HG02885 (cell line): ENCODE results near the gene DCTN4.
"Not testable (repeated sequence)": the region's sequence is repeated elsewhere in the genome, so short reads cannot be mapped to it uniquely, and the experiment has no call there.

ENCODE experiments used
- ATAC-seq: cut with Tn5 transposase; IDR thresholded peaks from one replicate; pipeline ENCODE4 v1.9.1; 2021; ENCODE audit warnings: mild to moderate bottlenecking; ENCODE audit not compliant: unreplicated experiment, poor library complexity

The DCTN4 gene

DNA sequence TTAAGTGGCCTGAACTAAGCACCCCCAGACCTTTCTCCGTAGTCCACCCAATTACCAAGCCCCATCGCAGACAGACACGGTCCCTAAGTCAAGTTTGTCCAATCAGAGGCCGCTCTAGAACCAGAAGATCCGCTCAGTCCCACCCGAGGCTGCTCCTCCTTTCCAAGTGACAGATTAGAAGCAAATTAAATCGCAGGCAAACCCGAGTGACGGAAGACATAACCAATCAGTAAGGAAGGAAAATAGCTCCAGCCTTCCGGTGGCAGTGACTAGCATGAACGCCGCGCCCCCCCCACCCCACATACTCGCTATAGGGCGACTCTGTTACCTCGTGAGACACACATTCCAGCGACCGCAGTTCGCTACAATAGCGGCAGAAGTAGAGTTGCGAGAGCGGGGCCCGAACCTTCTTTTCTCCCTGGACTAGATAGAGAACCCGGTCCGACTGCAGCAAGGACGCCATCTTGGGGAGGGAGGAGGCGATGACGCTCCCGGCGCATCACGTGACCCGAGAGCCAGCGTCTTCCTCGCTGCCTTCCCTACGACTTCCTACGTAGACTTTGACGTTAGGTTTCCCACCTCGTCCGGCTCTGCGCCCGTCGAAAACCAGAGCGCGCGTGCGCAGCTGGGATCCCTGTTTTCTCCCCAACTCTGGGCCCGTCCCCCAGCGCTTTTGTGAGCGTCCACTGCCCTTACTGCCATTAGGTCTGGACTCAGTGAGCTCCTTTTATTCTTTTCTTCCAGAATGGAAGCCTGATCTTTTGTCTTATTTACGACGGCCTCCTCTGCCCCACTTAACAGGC, at the start of gene DCTN4:
Gene DCTN4 (minus strand): TSS at position 487 of the 803 bp plus-strand sequence. CDS start 24 bp downstream, at position 463.
- peak; percentile 97 for ATAC-seq

DNA sequence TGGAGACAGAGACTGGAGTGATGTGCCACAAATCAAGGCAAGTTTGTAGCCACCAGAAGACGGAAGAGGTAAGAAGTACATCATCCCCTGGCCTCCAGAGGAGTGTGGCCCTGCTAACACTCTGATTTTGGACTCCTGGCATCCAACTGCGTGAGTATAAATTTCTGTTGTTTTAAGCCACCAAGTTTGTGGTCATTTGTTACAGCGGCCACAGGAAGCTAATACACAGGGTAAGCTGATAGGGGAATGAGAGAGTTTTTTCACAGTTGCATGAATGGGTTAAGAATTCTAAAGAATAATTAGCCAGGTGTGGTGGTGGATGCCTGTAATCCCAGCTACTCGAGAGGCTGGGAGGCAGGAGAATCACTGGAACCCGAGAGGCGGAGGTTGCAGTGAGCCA, 45.6 kb upstream of the DCTN4 start:
- ATAC-seq, result no peak

DNA sequence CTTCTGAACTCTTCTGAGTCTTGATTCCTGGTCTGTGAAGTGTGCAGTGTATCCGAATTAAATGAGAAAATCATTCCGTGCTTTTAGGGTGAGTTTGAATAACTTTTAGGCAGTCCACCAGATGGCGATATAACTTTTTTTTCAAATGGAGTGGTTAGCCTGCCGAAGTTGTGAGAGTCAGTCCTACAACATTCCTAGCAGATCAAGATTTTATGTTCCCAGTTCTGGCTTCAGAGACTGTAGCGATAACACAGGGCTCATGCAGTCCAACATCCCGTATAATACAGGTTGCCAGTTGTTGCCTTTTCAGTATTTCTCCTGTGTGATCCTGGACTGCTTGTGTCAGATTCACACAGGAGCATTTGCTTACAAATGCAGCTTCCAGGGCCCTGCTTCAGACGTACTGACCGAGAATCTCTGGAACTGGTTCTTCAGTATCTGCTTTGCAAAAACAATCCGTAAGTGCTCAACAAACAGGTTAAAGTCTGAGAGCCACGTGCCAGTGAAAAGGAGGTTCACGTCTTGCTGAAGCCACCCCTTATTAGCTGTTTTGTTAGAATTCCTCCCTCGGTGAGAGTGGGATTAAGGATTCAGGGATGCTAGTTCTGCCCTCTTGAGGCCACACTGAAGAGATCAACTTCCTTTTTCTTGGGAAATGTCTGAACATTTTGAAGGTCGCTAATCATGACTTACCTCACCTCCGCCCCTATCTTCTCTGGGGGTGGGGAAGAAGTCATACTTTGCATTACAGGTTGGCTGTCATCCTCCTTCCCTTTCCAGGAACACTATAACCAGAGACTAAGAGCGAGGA, 42.5 kb upstream of the DCTN4 start:
- ATAC-seq, result peak; percentile 66

DNA sequence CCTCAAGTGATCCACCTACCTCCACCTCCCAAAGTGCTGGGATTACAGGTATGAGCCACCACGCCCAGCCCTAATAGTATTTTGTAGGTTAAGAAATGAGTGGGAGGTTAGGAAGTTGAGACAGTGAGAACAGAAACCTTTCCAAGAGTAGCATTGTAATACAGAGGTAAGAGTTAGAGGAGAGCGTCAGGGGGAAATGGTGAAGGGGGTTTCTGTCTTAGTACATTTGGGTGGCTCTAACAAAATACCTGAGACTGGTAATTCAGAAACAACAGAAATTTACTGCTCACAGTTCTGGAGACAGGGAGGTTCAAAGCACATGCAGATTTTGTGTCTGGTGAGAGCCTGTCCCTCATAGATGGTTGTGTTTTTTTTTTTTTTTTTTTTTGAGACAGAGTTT, 38.6 kb upstream of the DCTN4 start:
- ATAC-seq, result no peak

DNA sequence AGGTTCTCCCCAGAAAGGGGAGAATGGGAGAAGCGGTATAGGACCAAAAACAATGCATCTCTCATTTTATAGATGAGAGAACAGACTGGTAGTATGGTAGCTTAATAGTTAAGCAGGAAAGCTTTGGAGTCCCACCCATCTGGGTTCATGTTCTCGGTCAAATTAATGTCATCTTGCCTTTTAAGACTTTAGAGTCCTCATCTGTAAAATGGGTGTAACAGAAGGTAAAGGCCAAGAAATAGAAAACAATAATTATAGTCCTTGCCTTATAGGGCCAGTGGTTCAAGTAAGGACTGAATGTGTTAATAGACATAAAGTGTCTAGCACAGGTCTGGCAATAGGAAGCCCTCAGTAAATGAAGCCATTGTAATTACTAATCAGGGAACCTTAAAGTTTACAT, 36.1 kb upstream of the DCTN4 start:
- no peak for ATAC-seq

DNA sequence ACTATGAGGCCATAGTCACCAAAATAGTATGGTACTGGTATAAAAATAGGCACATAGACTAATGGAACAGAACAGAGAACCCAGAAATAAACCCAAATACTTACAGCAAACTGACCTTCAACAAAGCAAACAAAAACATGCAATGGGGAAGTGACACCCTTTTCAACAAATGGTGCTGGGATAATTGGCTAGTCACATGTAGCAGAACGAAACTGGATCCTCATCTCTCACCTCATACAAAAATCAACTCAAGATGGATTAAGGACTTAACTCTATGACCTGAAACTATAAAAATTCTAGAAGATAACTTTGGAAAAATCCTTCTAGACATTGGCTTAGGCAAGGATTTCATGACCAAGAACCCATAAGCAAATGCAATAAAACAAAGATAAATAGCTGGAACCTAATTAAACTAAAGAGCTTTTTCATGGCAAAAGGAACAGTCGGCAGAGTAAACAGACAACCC, 34.6 kb upstream of the DCTN4 start:
- ATAC-seq, result not testable (repeated sequence)

DNA sequence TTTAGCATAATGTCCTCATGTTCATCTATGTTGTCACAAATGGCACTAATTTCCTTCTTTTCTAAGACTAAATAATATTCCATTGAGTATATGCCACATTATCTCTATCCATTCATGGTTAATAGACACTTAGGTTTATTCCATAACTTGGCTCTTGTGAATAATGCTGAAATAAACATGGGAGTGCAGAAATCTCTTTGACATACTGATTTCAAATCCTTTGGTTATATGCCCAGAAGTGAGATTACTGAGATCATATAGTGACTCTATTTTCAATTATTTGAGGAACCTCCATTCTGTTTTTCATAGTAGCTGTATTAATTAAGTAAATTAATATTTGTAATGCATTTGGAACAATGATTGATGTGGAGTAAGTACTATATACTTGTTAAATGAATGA, 32.7 kb upstream of the DCTN4 start:
- ATAC-seq, result no peak

DNA sequence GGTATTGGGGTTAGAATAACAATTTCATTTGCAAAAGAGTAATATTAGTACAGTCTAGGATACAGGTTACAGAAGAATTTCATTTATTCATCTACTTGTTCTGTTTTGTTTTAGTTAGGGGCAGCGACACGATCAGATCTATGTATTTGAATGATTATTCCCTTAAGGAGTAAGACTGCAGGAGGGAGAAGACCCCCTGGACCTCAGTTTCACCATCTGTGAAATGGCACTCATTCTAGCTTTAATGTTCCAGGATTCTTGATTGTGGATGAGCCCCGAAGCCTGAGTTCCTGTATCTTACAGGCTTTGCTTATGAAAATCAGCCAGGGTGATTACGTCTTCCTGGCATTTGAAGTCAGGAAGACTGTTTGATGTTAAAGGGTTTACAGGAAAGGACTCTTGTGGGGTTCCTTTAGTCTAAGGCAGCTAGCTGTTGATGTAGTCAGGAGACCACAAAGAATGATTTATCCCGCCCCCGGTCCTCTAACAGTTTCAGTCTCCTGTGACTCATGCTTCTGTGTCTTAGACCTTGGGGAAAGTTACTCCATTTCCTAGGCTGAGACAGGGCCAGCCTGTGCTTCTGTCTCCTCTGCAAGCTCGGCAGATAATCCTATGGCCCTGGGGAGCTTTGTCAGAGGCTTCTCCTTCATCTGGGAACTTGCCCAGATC, 31.3 kb upstream of the DCTN4 start:
- ATAC-seq, result peak; percentile 98

DNA sequence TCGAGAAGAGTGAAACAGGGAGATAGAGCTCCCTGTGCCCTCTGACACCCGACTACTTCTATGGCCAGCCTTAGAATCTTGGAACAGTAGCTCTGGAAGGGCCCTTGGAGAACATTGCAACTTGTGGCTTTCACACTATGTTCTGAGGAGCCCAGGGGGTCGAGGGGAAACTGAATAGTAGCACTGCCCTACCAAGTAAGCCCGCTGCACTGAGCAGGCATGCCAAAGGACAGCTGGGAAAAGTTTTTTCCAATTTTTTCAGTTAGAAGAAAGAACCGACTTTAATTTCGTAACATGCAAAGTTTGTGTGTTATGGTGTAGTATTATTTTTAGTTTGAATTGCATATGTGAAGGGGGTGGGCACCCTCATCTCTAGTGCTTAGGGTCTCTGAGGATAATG, 30.6 kb upstream of the DCTN4 start:
- no peak for ATAC-seq

DNA sequence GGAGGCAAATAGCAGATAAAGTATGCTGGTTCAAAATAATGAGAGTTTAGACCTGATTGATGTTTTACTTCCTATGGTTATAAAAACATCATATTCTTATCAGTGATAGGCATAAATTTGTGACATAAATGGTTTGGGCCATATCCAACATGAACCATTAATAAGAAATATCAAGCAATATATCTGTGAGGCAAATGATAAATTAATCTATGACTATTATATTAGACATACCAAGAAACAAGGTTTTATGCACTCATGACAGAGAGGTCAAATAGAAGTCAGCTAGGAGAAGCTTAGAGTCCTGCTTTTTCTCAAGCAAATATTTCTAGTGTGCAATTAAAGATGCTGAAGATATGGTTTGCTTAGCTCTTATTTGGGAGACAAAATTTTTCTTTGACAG, 30.2 kb upstream of the DCTN4 start:
- ATAC-seq, result no peak

DNA sequence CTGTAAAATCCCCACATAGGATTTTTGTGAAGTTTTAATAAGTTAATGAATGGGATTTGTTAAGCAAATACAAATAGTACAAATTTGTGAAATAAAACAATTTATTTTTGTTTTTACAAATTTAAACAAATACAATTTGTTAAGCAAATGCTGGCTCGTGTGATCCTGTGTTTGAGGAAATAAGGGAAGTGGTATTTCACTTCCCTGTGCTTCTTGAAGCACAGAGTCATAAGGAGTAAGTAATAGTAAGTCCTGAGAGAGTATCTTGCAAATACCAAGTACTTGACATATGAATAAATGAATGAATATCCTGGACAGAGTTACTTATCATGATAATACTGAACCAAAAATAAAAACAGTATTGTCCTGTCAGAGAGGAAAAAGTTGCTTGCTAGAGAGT, 28.8 kb upstream of the DCTN4 start:
- ATAC-seq, result no peak

DNA sequence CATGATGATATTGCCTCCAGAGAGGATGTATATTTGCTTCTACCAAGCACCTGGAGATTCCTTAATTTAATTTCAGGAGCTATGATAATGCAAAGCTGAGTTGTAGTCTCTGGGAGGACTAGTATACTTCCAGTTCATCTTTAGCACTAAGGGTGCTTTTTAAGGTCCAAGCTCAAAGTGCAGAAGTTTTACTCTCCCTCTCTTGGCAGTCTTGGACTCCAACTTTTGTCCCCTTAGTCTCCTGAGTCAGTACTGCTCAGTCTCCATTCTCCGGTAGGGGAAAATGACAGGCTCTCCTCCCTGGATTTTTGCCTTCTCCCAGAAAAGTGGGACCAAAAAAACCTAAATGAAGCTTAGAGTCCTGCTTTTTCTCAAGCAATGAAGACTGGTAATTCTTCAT, 28.1 kb upstream of the DCTN4 start:
- no peak for ATAC-seq

DNA sequence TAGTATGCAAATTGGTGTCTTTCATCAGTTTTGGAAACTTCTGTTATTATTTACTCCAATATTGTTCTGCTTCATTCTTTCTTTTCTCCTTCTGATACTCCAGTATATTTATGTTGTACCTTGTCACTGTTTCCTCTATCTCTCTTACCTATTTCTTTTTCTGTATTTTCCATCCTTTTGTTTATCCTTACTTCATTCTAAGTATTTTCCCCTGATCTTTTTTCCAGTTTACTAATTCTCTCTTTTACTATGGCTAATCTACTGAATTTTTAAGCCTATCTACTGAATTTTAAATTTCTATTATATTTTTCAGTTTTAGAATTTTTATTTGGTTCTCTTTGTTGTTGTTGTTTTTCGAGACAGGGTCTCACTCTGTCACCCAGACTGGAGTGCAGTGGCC, 27.1 kb upstream of the DCTN4 start:
- ATAC-seq, result no peak

DNA sequence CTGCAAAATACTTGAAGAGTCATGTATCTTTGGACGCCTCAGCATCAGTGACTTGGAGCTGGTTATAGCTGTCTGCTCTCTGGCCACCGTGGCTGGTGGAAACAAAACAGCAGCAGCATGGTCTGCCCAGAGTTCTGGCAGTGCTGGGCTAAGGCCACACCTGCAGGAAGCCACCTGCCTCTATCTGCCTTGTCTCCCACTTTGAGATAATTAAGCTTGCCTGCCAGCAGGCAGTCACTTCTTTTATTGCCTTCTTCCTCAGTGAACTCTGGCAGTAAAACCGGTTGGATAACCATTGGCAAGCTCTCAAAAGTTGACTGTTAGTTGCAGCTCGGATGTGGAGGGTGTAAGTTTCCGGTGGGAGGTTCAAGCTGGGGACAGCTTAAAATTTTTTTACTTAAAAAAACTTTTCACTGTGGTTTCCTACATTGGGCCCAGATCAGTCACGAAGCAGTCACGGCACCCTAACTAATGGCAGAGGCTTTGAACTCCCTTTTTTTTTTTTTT, 24.7 kb upstream of the DCTN4 start:
- ATAC-seq, result peak; percentile 36

DNA sequence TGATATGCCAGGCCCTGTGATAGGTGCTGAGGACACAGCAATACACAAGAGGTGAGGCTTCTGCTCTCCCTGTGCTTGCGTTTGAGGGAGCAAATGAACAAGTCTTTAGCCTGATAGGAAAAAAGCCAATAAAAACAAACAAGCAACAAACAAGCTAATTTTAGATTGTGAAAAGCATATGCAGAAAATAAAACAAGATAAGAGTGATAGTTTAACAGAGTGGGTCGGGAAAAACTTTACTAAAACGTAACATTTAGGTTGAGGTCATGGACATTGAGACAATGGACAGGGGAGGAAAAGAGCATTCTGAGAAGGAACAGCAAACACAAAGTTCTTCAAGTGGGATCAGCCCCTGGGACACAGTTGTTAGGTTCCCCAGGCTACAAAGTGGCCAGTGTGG, 24.0 kb upstream of the DCTN4 start:
- ATAC-seq, result no peak

DNA sequence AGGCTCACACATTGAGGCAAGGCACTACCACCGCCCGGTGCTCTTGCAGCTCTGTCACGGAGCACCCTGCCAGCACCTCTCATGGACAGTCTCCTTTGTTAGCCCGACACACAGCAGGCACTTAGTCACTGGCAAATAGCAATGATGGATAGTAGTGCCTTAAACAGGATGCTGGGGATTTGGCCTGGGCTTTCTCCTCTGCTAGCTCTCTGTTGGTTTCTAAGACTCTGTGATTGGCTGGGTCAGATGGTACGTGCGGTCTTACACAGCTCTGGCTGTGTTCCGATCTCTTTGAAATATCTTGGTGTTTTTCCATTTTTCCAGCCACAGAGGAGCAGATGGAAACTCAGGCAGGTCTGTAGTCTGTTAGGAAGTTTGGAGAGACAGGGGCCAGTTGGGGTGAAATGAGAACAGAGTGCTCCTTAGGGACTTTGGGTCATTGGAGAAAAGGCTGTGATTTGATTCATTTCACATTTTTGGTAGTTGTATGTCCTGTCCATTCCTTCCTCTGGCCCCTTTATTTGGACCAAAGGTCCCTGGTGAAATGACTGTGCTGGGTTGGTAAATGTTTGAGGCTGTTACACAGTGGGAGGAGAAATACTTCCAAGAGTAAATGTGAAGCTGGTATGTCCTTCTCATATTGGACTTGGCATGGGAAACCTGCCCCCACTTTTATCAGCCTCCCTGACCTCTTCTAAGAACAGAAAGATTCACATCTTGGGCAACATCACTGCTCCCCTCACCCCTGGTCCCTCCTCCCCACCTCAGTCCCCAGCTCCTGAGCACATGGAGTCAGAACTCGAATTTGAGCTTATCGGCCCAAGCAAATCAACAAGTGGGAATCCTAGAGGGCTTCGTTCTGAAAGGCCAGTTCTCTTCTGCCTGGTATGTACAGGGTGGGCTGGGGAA, 23.1 kb upstream of the DCTN4 start:
- no peak for ATAC-seq

DNA sequence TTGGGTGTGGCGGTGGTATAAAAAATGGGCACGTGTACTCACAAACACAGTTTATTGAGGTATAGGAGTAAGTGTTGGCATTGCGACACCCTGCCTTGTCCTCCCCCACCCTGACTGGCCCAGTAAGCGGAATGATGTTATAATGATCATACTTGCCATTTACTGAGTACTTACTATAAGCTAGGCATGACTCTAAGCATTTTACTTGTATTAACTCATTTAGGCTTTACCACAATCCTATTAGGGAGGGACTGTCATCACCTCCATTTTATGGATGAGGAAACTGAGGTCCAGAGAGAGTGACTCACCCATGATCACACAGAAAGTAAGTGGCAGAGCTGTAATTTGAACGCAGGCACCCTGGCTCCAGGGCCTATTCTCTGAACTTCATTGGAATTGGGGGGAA, 22.0 kb upstream of the DCTN4 start:
- ATAC-seq, result no peak

DNA sequence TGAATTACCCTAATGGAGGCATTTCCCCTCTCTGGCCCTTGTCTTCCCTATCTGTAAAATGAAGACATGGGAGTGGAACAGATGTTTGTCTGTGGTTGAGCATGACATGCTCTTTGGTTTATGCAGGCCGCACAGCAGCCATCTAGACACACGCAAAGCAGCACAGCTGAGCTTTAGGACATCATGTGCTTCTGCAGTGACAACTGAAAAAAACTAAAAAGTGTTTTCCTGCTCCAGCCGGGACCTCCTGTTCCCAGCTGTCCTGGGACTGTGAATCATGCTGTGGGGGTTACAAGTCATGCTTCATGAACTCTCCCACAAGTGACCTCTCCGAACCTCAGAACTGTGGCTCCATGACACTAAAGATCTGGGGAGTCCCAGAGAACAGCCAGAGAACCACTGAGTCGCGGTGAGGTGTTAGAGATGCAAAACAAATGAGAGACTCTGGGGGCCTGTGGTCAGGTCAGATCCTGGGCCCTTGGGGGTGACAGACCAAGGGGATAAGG, 21.4 kb upstream of the DCTN4 start:
- peak; percentile 56 for ATAC-seq

DNA sequence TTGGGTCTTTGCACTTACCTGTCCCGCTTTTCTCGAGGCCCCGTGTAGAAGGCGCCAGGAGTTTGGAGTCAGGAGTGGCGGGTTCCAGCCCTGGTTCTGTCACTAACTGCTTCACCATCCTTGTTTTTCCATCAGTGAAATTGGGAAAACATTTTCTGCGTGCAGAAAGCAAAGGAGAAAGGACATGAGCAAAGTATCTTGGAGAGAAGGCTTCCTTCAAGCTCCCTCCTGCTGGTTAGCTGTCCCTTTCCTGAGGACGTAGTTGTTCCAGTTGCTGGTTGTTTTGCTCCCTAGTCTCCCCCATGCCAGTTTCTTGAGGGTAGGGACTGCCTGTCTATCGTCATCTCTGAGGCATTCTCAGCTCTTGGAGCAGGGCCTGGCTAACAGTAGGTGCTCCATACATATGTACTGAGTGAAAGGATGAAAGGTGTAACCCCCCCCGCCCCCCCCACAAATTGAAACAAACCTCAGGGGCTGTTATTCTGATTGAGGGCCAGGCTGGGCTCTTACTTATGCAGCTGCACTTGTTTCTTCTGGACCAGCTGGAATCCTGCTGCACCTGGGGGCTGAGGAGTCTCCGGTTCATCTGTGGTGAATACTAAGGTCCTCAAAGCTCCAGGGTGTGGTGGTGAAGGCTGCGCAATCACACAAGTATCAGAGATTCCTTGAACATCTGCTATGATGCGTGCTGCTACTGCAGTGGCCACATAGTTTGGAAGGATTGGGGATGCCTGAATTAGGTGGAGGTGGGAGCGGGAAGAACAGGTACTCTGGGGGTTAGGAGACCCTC, 20.8 kb upstream of the DCTN4 start:
- no peak for ATAC-seq
